Left renal cortex interstitium (tissue), 4 donors: ENCODE data around the gene XDH. TPM values are rescaled to one million over a fixed set of nuclear protein-coding genes. Genes with fewer than 3 reads are reported as not detected.

Source experiments
- DNase-seq, 4 donors: peaks; one replicate each; pipeline ENCODE4 v3.0.0-alpha.2; 2013; ENCODE audit warnings: low read depth in 4 of 4, low spot score in 2 of 4, missing footprints in 1 of 4
- polyA plus RNA-seq, 4 donors: library from polyadenylated mRNA; unstranded; fragments of 120-200 nt; gene quantifications; one replicate each; pipeline ENCODE4 v1.2.1, GENCODE V29; 2013; ENCODE audit not compliant: insufficient read length in 4 of 4

XDH gene
- polyA plus RNA-seq, 4 donors, result 0.05 to 0.23 (median 0.08) TPM

- DNase-seq, result peak; percentile 51 to 72 (median 68)
Measured at GRCh38 chr2:31333527-31334183, 80.9 kb downstream of the XDH start.

DNA sequence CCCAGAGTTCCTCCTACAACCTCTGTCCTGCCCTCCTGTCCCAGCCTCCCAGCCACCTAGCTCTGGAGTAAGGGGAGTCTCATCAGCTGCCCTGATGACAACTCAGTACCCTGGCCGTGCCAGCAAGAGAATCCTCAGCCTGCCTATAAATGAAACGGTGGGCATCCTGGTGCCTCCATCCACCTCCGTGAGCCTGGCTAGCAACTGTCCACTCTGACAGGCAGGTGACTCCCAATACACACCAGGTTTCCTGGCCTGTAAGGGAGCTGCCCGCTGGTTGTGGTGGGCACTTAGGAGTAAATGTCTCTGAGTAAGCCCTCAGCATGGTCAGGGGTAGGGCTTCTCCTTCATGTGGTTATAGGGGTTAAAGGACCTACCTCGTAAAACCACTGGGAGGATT lies 81.5 kb downstream of the XDH start:
- no peak for DNase-seq

DNA sequence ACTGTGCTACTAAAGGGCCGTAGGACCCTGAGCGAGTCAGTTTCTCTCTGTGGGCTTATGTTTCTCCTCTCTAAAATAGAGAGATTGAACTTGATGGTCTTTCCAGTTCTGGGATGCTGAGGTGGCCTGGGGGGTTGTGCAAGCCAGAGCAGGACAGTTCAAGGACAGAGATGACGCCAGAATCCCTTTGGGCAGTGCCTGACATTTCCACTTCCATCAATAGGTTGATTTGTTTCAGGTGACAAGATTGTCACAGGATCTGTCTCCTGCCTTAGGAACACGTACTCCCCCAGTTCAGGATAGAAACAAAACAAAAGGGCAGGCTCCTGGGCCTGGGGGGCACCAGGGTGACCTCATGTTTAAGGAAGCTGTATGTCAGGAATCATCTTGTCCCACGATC lies 82.0 kb downstream of the XDH start:
- no peak for DNase-seq

DNA sequence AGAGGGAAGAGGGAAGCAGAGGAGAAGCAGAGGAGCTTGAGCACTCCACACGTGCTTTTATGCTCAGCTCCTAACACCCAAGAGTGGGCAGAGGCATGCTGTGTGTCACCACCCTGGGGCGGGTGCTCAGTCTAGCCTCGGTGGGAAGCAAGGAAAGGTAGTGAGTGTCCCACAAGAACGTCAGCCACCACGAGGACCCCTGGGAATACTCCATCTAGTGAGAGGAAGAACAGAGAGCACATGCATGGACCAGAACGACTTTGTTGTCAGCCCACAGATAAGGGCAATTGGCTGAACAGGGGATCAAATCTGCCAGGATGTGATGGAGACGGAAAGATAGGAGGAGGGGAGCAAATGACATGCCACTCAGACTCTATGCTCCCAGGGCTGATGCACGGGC lies 83.4 kb downstream of the XDH start:
- no peak for DNase-seq

DNA sequence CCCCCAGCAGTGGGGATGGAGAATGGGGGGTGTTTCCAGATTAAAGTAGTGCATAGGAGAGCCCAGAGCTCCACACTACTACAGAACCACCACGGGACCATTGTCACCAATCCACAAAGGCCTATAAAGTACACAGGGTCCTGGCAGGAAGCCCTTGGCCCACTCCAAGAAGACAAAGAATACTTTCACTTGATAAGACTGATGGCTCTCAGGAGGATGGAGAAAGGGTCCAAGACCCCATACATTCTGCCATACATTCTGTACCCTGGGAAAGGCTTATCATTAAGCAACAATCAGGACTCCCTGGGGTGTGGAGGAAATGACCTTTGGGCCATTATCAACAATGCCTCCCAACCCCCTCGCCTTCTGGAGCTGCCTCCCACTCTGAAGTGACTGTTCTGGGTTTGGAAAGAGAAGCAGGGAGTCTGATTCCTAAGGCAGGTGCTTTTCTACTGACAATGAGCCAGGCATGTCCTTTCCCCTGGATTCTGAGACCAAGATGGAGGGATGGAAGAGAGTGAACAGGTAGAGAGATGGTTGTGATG lies 85.4 kb downstream of the XDH start:
- no peak for DNase-seq

DNA sequence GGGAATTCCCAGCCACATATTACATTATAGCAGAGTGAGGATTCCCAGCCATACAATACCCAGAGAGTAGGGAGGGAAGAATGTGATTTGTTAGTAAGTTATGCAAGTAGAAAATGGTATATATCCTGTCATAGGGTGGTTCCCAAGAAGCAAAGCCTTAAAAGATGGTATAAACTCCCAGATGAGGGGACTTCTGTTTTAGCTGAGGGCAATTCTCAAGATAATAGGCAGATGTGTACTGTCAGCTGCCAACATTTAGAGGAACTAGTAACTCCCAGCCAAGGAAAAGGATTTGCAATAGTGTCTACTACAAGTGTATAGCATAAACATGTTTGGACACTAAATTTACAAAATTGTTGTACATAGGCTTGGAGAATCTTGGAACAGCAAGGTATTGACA lies 86.5 kb downstream of the XDH start:
- no peak for DNase-seq

DNA sequence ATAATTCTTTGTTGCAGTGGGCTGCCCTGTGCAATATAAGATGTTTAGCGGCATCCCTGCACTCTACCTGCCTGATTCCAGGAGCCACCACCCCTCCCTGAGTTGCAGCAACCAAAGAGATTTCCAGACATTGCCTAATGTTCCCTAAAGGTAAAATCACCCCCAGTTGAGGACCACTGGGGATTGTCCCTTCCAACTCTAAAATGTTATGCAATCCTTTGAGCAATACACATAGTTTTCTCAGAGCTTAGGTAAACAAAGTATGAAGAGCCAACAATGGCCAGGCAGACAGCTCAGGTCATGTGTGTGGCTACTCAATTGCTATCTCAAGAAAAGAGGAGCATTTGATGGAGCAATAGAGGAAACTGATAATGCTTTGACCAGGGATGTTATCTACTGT lies 87.0 kb downstream of the XDH start:
- DNase-seq, result no peak

- no peak for DNase-seq
Measured at GRCh38 chr2:31324016-31324633, 90.4 kb downstream of the XDH start.

DNA sequence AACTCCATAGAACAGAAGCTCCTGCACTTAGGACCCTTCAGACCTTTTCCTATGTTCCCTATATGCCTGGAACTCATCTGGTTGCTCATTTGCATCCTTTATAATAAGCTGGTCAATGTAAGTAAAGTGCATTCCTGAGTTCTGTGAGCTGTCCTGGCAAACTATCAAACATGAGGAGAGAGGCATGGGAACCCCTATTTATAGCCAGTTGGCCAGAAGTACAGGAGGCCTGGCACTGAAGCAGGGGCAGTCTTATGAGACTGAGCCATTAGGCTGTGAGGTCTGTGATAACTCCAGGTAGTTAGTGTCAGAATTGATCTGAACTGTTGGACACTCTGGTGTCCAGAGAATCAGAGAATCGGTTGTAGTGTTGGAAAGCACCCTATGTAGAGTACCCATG lies 92.2 kb downstream of the XDH start:
- DNase-seq, result no peak

DNA sequence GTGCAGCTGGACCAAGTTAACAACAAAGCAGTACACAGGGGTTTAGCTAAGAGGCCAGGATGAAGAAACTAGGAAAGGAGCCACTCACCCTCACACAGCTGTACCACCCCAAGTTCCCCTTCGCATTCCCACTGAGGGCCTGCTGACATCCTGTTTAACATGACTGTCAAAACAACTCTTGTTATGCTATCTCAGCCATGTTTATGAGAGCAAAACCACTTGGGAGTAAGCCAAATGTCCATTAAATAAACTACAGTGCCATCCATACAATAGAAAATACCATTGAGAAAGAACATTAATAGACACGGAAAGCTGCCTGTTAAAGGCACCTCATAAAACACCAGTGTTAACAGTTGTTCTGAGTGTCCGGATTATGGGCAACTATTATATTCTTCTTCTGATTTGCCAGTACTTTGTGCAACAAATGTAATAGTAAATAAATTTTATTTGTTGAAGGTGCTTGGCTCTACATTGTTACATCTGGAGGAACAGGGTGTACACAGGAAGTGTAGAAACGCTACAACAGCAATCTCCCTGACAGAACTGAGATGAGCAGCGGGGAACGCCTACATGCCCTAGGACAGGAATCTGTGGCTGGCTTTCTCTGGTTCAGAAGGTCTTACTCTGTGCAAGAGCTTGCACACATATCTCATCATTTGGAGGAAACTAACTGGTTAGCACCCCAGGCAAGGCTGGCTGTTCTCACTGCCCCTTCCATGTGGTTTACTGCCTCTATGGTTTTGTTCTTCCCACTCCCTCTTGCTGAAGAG lies 95.0 kb downstream of the XDH start:
- no peak for DNase-seq

- no peak for DNase-seq
Measured at GRCh38 chr2:31318361-31319336, 95.9 kb downstream of the XDH start.

GRCh38 chr2:31317396-31317795 lies 97.1 kb downstream of the XDH start:
- no peak for DNase-seq

GRCh38 chr2:31314761-31315160 lies 99.8 kb downstream of the XDH start:
- no peak for DNase-seq

GRCh38 chr2:31312898-31313297 lies 101.6 kb downstream of the XDH start:
- DNase-seq, result no peak

DNA sequence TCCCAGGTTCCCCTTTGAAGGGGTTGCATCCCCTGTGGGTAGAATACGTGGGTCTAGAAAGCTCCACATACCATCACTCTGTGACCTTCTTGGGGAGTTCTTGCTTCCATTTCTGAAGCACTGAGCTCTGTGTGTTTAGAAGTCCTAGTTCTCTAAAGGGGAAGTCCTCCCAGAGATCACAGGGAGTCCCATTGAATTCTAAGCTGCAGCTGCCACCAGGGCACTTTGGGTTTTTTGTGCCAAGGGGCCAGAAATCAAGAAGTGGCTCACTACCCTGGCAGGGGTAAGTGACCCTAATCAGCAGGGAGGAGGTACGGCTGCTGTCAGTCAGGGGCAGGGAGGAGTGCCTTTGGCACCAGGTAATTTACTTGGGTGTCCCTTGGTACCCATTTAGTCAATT lies 109.7 kb downstream of the XDH start:
- DNase-seq, result no peak

- DNase-seq, result no peak
Measured at GRCh38 chr2:31302940-31303563, 111.5 kb downstream of the XDH start.

GRCh38 chr2:31300309-31300708 lies 114.2 kb downstream of the XDH start:
- DNase-seq, result no peak

- DNase-seq, result no peak
Measured at GRCh38 chr2:31299547-31299946, 115.0 kb downstream of the XDH start.

GRCh38 chr2:31297751-31298150 lies 116.8 kb downstream of the XDH start:
- DNase-seq, result no peak
